GM19193 (cell line): ENCODE data around the gene CTNNA2.

ENCODE experiments used
- POLR2A ChIP-seq: IDR thresholded peaks from 4 replicates; pipeline ENCODE4 v1.6.1; 2011; ENCODE audit not compliant: insufficient read depth, insufficient read length; ENCODE audit errors: extremely low read depth

CTNNA2 gene

DNA sequence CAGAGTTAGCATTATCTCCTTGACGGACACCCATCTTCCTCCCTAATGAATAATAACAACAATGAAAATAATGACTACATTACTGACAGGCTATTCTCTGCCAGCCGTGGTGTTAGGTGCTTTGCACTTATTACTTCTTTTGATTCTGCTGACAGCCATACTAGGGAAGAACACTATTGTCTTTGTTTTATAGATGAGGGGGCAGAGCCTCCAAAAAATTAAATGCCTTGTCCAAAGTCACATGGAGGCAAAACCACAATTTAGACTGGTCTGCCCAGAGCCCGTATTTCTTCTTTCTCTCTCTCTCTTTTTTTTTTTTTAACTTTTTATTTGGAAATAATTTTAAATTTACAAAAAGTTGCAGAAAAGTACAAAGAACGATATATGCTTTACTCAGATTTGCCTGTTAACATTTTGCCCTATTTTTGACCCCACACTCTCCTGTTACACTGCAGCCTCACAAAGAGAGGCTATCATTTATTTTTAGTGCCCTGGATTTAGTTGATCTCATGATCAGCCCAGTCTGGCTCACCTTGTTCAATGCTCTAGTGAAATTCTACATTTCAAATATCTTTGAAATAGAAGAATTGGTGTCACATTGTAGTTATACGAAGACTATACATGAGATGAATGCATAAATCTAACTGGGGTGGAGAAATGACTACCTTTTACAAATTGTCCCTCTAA lies 422.3 kb downstream of the CTNNA2 start:
- TF ChIP-seq POLR2A, result no peak

DNA sequence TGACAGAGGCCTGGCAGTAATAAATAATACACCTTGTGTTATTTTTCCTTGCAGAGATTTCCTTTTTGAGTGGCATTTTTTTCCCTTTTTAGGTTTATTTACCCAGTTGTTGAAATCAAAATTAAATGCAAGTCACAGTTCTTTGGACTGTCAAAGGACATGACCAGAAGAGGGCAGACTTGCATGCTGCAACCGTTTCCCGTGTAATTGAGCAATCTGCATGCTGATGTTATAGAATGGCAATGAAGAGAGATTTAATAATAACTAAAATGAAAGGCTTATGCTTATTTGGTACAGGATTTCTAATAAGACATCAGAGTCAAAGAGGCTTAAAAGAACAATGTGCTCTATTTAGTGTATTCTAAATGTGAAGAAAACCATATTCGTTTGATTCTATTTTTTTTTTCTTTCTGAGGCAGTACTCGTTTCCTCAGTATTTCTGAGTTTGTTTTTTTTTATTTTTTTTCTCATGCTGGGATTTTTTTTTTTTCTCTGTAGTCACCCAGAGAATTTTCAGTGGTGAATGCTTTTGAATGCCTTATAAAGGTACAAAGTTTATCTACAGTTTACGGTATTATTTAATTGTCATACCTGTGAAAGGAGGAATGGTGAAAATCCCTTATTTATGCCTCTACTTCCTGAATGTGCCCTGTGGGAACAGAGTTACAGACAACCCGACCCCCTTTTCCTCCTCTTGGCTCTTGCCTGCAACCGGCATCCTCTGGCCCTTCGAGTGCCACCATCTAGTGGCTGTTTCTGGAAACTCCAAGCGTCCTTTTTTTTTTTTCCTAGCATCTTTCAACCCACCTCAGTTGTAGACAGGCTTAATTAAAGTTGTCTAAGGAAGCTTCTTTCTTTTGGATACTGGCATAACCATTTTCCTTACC lies 423.2 kb downstream of the CTNNA2 start:
- no peak for TF ChIP-seq POLR2A

DNA sequence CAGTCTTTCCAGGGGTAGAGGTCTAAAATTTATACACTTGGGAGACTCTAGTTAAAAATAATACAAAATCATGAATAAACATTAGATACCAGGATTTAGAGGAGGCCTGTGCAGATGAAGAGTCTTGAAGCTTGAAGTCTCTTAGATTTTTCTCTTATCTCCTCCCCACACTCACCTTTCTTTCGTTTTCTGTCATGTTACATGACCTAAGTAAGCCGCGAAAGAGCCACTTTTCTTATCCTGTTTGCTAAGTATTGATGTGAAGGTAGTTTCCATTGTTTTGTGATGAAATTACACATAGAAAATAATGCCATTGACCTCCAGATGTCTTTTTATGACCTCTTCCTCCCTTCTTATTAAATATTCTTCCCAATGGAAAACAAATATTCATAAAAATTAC lies 423.9 kb downstream of the CTNNA2 start:
- no peak for TF ChIP-seq POLR2A

DNA sequence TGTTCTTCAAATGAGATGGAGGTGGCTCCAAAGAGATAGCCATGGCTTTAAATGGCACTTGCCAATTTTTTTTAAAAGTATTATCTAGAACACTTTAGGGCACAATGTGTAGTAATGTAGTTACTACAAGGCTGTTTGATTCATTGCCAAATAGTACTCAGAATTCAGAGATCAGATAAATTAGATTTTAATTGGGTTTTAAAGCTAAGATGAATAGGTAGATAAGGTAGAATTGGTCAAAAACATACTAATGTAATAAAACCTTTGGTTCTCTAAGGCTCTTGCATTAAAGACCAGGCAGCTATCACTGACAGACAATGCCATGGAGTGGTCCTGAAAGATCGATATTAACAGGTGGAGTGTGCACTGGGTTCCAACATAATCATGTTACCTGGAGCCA lies 425.8 kb downstream of the CTNNA2 start:
- no peak for TF ChIP-seq POLR2A

DNA sequence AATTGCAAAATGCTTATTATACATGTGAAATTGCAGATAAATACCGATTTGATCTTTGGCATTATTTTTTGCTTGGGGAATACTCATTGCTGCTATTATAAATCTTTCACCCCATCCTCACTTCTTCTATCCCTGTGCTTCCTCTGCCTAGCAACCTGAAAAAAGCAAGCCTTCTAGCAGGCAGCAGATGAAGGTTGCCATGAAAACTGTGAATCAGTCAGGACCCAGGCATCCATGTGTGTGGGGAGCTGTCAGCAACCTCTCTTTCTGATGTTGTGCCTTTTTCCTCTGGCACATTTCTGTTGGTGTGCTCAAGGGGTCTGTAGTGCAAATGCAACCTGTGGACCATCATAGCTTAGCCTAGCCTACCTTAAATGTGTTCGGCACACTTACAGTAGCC lies 427.5 kb downstream of the CTNNA2 start:
- no peak for TF ChIP-seq POLR2A

DNA sequence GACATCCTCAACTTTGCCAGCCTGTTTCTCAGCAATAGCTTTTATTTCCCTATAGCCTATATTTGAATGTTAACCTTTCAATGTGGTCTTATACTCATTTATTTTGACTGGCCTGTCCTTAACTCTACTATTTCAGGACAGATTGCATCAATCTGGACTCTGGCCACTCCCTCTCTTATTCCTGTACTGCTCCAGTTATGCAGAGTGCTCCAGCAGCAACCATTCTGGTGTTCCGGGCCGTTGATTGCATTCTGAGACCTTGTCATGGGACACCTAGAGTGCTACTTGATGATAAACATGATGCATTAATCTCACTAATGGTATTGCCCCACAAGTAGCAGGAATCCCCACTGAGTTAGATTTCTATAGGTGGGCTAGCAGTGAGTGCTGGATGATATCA lies 428.3 kb downstream of the CTNNA2 start:
- no peak for TF ChIP-seq POLR2A

DNA sequence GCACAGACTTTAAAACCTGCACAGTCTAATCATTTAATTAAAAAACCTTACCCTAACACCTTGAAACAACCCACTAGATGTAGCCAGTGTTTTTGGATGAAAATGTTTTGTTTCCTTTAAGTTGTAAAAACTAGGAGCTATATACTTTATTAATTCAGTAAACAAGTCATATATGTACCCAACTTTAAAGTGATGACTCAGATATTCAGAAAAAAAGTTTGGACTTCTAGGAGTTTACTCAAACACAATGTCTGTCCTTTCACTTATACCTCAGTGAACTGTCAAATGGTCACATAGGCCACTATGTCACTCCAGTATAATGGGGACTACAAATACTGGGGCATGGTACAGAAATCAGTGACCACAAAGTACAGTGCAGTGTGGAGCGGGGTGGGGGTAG lies 431.4 kb downstream of the CTNNA2 start:
- TF ChIP-seq POLR2A, result no peak

DNA sequence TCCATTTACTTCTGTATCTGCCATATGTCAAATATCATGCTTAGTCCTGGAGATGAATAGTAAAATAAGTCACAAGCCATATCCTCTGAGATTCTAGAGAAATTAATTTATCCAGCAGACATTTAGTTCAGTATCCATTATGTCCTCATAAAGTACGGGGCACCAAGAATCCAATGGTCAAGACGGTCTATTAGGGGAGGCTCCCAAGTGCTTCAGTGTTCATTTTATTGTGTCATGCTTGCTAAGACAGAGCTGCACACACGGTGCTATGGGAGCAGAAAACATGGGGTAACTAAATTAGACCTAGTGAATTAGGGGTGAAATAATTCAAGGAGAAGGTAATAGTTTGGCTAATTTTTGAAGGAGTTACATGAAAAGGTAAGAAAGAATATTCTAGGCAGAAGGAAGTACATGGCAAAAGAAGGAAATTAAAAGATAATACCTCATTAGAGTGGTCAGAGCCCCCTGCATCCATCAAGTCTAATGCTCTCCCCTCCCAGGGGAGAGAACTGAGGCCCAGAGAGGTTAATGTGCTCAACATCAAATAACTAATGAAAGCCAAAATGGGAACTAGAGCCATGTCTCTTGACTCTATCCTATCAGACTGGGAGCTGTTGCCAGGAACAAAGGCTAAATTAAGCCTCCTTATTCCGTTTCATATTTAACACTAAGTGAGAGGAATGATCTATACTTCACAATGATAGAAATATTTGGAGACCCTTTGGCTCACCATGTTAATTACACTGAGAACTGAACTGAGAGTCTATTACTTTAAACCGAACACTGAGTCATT lies 433.0 kb downstream of the CTNNA2 start:
- no peak for TF ChIP-seq POLR2A

DNA sequence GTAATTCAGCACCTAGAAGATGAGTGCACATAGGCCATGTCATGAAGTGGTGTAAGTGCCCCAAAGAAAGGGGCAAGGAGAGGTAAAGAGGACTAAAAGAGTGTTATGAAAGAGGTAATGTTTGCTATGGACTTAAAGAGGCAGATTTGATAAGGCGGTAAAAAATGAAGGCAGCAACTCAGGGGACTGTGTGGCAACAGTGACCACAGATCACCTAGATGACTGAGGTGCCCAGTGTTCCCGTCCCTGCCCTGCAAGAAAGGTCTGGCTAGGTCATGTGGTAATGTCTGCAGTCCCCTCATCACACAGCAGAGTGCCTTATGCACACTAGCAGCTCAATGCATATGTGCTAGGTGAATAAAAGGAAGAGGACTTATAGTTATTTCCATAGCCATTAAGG lies 434.9 kb downstream of the CTNNA2 start:
- TF ChIP-seq POLR2A, result no peak

DNA sequence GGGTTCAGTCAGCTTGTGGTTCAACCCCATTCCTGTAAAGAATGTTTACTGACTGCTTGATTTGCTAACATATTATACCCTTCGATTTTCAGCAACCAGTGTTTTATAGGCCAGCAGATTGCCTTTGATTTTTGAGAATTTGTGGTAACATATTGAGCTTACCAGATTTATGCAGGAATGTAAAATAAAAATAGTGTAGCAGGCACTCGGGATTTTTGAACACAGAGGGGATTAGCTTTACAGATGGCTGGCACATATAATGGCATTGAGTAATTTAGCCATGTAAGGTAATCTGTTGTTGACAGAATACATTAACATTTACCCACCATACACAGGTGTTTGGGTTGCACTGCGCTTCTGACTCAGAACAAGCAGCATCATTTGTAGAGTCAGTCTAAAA lies 437.7 kb downstream of the CTNNA2 start:
- TF ChIP-seq POLR2A, result no peak

DNA sequence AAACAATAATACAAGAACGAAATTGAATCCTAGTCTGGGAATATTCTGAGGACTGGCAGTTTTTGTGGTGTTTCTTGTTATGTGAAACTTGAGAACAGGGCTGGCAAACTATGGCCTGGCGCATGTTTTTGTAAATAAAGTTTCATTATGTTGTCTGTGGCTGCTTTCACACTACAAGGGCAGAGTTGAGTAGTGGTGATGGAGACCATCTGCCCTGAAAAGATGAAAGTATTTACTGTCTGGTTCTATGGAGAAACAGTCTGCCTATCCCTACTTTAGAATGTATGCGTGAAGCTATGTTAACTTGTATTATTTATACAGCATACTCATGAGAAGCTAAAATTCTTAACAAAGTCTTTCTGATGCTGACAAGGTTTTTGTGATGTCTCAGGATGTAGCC lies 439.8 kb downstream of the CTNNA2 start:
- no peak for TF ChIP-seq POLR2A

DNA sequence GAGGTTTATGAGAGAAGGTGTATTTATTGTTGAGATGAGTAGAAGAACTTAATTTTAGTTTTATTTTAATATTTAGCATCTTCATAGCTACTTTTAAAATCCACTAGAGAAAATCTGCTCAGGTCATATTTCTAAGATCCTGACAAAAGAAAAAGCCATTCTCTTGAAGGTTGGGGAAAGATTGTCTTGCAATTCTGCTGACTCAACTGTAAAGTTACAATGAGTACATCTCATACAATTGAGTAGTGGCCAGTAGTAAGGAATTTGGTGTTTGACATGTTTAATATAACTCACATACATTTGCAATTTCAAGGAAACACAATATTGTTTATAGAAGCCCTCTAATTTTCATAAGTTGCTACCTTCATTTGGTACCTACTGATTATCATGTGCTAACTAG lies 447.2 kb downstream of the CTNNA2 start:
- no peak for TF ChIP-seq POLR2A

DNA sequence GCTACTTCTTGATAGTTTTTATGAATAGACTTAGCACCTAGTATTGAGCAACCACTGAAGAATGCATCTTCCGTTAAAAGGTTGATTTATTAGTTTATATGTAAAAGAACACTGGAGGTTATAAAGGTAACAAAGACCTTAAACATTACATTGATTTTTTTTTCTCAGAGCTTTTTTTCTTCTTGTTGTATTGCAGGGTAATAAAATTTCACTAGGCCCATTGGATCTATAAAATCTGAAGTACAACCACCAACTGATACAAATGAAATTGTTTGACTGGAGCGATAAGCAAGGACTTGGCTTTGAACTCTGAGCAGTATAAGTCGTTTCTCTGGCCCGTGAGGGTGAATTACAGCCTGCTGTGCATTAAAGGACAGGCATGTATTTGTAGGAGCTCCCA lies 447.7 kb downstream of the CTNNA2 start:
- TF ChIP-seq POLR2A, result no peak

DNA sequence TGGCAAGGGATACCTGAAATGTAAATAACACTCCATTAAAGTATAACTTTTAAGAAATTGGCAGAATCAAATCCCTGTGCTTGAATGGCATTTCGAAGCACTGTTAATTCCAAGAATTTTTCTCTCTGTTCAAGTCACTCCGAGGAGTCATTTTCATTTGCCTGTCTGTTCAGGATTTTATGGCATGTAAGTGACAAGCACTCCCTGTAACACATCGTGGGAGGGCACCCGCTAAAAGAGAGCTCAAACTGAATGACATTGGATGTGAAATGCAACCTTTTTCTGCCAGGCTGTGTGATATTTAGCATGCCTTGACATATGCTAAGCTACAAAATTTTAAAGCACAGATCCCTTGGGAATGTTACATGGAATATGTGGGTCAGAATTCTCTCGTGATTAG lies 452.1 kb downstream of the CTNNA2 start:
- TF ChIP-seq POLR2A, result no peak

DNA sequence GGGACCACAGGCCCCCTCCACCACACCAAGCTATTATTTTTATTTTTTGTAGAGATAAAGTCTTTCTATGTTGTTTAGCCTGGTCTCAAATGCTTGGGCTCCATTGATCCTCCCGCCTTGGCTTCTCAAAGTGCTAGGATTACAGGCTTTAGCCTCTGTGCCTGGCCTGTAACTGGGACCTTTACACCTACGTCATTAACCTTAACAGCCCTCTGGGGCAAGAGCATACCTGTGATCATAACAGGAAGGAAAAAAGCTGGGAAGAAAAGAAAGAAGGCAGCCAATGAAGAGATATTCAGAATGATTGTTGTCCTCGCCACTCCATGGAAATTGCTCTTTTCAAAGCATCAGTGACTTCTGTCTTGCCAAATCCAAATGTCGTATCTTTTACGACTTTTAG lies 453.5 kb downstream of the CTNNA2 start:
- TF ChIP-seq POLR2A, result no peak
